Spinal cord (tissue), 10 donors: ENCODE results near the gene ZXDC. TPM values are rescaled to one million over a fixed set of nuclear protein-coding genes. Genes with fewer than 3 reads are reported as not detected.

Source experiments
- DNase-seq, 6 donors: peaks; one replicate each; pipeline versions ENCODE4 v3.0.0 to v3.0.0-alpha.2; 2013 to 2015; ENCODE audit warnings: low spot score in 6 of 6, low read depth in 4 of 6
- H3K27ac ChIP-seq: one replicate; pipeline ENCODE4 v1.5.1; 2013; ENCODE audit warnings: low read depth, low read length, control low read depth
- H3K27me3 ChIP-seq: one replicate; pipeline ENCODE4 v1.6.1; 2013; ENCODE audit warnings: low read length; ENCODE audit not compliant: control insufficient read depth, insufficient read depth
- H3K36me3 ChIP-seq: one replicate; pipeline ENCODE4 v1.6.1; 2013; ENCODE audit warnings: low read length; ENCODE audit not compliant: control insufficient read depth, insufficient read depth
- H3K4me1 ChIP-seq: one replicate; pipeline ENCODE4 v1.6.1; 2013; ENCODE audit warnings: low read length; ENCODE audit not compliant: control insufficient read depth, insufficient read depth
- H3K4me3 ChIP-seq: one replicate; pipeline ENCODE4 v1.5.1; 2013; ENCODE audit warnings: low read depth, low read length, control low read depth
- H3K9me3 ChIP-seq: one replicate; pipeline ENCODE4 v1.6.1; 2013; ENCODE audit warnings: low read length; ENCODE audit not compliant: control insufficient read depth, insufficient read depth
- WGBS: methylation state at CpG from one replicate; pipeline ENCODE4 v1.1.5; 2013; ENCODE audit warnings: missing lambda C conversion rate; ENCODE audit not compliant: insufficient coverage; 5-methylcytosine and 5-hydroxymethylcytosine counted together
- polyA plus RNA-seq, 2 donors: library from polyadenylated mRNA; unstranded; fragments of 120-200 nt; gene quantifications; one replicate each; pipeline ENCODE4 v1.2.1, GENCODE V29; 2013; ENCODE audit not compliant: insufficient read length in 2 of 2
- total RNA-seq, 2 donors: library from RNA; depleted of rRNA in 1 of 2; stranded (reverse); fragments of 120-200 nt in 1 of 2; fragments of >200 nt in 1 of 2; gene quantifications; one replicate each; pipeline versions ENCODE4 v1.2.3 to v1.2.4, GENCODE V29; 2013 to 2014
- donor health status: healthy.

Gene ZXDC
- total and polyA plus RNA-seq, 4 donors = 22.9 to 29.4 (median 27.3) TPM

GRCh38 chr3:126396536-126396935 lies 79.2 kb downstream of the ZXDC start:
- Histone ChIP-seq H3K27me3 (no peaks in the 10 kb centered on the region), H3K36me3 (peaks cover 13% of the 10 kb centered on the region), H3K9me3 (no peaks in the 10 kb centered on the region), H3K4me3 (no peak overlapping the region), H3K27ac (no peak overlapping the region), H3K4me1 (peaks cover 33% of the 10 kb centered on the region)
- DNase-seq = no peak
- WGBS = 90% methylated on average over 3 of the region's 5 CpGs

DNA sequence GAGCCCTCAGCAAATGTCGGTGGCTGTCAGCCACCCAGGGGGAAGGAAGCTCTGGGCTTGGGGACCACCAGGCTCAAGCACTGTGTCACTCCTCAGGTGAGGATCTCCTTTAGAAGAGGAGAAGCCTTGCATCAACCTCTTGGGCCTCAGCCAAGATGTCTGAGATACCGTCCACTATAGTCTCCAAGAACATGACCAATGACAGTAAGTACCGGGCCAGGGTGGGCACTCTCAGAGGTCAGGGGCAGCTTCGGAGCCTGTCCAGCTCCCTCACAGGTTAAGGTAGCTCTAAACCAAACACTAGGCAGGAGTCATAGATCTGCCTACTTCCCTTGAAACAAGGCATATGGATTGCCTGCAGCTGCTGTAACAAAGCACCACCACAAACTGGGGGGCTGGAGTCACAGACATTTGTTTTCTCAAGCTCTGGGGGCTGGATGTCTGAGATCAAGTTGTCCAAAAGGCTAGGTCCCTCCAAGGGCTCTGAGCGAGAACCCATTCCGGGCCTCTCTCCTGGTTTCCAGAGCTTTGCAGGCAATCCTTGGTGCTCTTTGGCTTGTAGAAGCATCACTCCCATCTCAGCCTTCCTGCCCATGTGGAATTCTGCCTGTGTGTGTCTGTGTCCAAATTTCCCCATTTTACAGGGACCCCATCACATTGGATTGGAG lies 79.7 kb downstream of the ZXDC start:
- peaks cover 13% of the 10 kb centered on the region for H3K36me3 ChIP-seq
- no peak for DNase-seq
- WGBS = 90% methylated on average over 6 of the region's 6 CpGs

GRCh38 chr3:126394977-126395321 lies 80.7 kb downstream of the ZXDC start:
- Histone ChIP-seq H3K27ac (peak overlapping the region; percentile 27), H3K27me3 (no peaks in the 10 kb centered on the region), H3K9me3 (no peaks in the 10 kb centered on the region), H3K36me3 (peaks cover 13% of the 10 kb centered on the region), H3K4me1 (peaks cover 33% of the 10 kb centered on the region), H3K4me3 (peak overlapping the region; percentile 29)
- WGBS = 2% methylated on average over 30 of the region's 30 CpGs
- DNase-seq = no peak

More for the DNA sequence above, 79.7 kb downstream of the ZXDC start:
- H3K9me3 ChIP-seq = no peaks in the 10 kb centered on the region
- H3K4me1 ChIP-seq = peaks cover 33% of the 10 kb centered on the region
- H3K4me3 ChIP-seq = no peak overlapping the region
- no peak overlapping the region for H3K27ac ChIP-seq
- H3K27me3 ChIP-seq = no peaks in the 10 kb centered on the region

GRCh38 chr3:126394179-126394976 lies 81.3 kb downstream of the ZXDC start, which contains the start of gene CFAP100:
TSS of gene CFAP100 (plus strand) at chr3:126394909. CDS start at chr3:126396001, 1,092 bp downstream.
- peak within 1 kb of the TSS; percentile 29 for H3K4me3 ChIP-seq
- no peaks in the 10 kb centered on the region for H3K27me3 ChIP-seq
- peaks cover 38% of the 10 kb centered on the region for H3K4me1 ChIP-seq
- H3K27ac ChIP-seq = peak within 1 kb of the TSS; percentile 27
- peaks cover 13% of the 10 kb centered on the region for H3K36me3 ChIP-seq
- no peaks in the 10 kb centered on the region for H3K9me3 ChIP-seq
- WGBS = 34% methylated on average over 43 of the region's 43 CpGs
- DNase-seq = peak; percentile 47 to 92 (median 55)

GRCh38 chr3:126393563-126393962 lies 82.1 kb downstream of the ZXDC start:
- peaks cover 45% of the 10 kb centered on the region for H3K4me1 ChIP-seq
- WGBS = 100% methylated on average over 3 of the region's 4 CpGs
- H3K4me3 ChIP-seq = no peak overlapping the region
- H3K27me3 ChIP-seq = no peaks in the 10 kb centered on the region
- no peak for DNase-seq
- H3K9me3 ChIP-seq = no peaks in the 10 kb centered on the region
- no peak overlapping the region for H3K27ac ChIP-seq
- peaks cover 12% of the 10 kb centered on the region for H3K36me3 ChIP-seq

GRCh38 chr3:126392246-126392645 lies 83.4 kb downstream of the ZXDC start:
- 87% methylated on average over 11 of the region's 12 CpGs for WGBS
- no peak overlapping the region for H3K27ac ChIP-seq
- H3K4me3 ChIP-seq = no peak overlapping the region
- H3K4me1 ChIP-seq = peaks cover 37% of the 10 kb centered on the region
- DNase-seq = no peak
- H3K36me3 ChIP-seq = no peaks in the 10 kb centered on the region
- no peaks in the 10 kb centered on the region for H3K9me3 ChIP-seq
- no peaks in the 10 kb centered on the region for H3K27me3 ChIP-seq

GRCh38 chr3:126391631-126392030 lies 84.1 kb downstream of the ZXDC start:
- Histone ChIP-seq H3K27ac (no peak overlapping the region), H3K9me3 (no peaks in the 10 kb centered on the region), H3K4me3 (no peak overlapping the region), H3K36me3 (no peaks in the 10 kb centered on the region), H3K27me3 (no peaks in the 10 kb centered on the region), H3K4me1 (peaks cover 37% of the 10 kb centered on the region)
- WGBS = 50% methylated on average over 1 of the region's 1 CpG
- DNase-seq = no peak

DNA sequence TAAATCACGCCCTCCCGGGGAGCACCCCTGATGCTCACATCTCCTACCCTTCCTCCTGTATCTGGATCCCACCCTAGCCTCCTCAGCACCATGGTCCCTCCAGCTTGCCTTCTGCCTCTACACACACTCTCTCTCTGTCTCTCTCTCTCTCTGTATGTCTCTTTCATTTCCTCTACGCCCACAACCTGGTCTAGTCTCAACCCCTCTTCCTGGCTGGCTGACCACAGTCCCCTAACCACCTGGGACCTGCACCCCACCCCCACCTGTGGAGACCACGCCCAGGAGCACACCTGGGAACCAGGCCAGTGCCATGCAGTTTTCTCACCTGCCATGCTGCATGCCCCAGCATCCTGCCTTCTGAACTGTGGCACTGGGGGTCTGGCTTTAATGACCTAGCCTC lies 84.9 kb downstream of the ZXDC start:
- no peaks in the 10 kb centered on the region for H3K9me3 ChIP-seq
- WGBS = 87% methylated on average over 4 of the region's 4 CpGs
- H3K4me1 ChIP-seq = peaks cover 32% of the 10 kb centered on the region
- no peaks in the 10 kb centered on the region for H3K36me3 ChIP-seq
- H3K4me3 ChIP-seq = no peak overlapping the region
- no peak overlapping the region for H3K27ac ChIP-seq
- no peaks in the 10 kb centered on the region for H3K27me3 ChIP-seq
- DNase-seq = no peak

DNA sequence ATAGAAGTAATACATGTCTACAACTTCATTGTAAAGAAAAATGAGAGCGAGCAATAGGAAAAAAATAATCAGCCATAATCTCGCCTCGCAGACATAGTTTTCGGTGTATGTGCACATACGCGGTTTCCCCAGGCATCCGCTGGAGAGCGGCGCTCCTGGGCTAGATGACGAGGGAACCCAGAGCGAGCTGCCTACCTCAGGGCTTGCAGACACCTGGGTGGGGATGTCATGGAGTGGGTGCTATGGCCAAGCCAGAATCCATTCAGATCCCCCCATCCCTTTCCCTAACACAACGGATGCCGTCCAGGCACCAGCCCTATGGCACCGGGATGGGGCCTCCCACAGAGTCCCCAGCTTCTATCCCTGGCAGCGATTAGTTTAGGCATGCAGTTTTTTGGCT lies 85.5 kb downstream of the ZXDC start:
- Histone ChIP-seq H3K36me3 (no peaks in the 10 kb centered on the region), H3K4me3 (no peak overlapping the region), H3K4me1 (peaks cover 28% of the 10 kb centered on the region), H3K9me3 (no peaks in the 10 kb centered on the region), H3K27me3 (no peaks in the 10 kb centered on the region), H3K27ac (no peak overlapping the region)
- WGBS = 98% methylated on average over 6 of the region's 15 CpGs
- no peak for DNase-seq

DNA sequence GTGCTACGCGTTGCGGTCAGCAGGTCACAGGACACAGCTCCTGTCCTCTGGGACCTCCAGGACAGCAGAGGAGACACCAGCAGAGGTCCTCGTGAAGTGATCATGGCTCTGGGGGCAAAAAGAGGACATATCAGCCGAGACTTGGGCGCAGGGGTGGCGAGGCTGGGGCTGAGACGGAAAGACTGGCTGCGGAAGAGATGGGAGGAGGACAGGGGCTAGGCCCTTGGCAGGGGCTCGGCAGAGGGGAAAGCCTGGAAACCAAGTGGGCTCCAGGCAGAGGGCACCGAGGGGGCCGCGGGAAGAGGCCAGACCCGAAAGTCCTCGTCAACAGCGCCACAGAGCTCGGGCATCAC lies 85.9 kb downstream of the ZXDC start:
- no peak overlapping the region for H3K27ac ChIP-seq
- H3K27me3 ChIP-seq = no peaks in the 10 kb centered on the region
- 74% methylated on average over 10 of the region's 17 CpGs for WGBS
- no peaks in the 10 kb centered on the region for H3K36me3 ChIP-seq
- no peaks in the 10 kb centered on the region for H3K9me3 ChIP-seq
- DNase-seq = no peak
- no peak overlapping the region for H3K4me3 ChIP-seq
- peaks cover 24% of the 10 kb centered on the region for H3K4me1 ChIP-seq
